Tibial nerve (tissue), 3 donors: ENCODE measurements around the gene DDIT3.

ENCODE experiments used
- POLR2A ChIP-seq, 2 donors: fragments of 450-650 bp; IDR thresholded peaks; one replicate each; pipeline ENCODE4 v1.6.1; 2017; ENCODE audit warnings: antibody characterized with exemption in 2 of 2, mild to moderate bottlenecking in 2 of 2, moderate library complexity in 2 of 2
- TF ChIP-seq, protein P1 (sequence below), 5 experiments: fragments of 200-600 bp in 3 of 5; fragments of 450-650 bp in 2 of 5; sonication (generic) in 3 of 5; IDR thresholded peaks; one replicate each; pipeline ENCODE4 v1.5.1; 2016 to 2019; ENCODE audit warnings: antibody characterized with exemption in 5 of 5, mild to moderate bottlenecking in 3 of 5, moderate library complexity in 2 of 5

GRCh38 chr12:57513266-57513665 is 7.0 kb downstream of the DDIT3 start:
- TF ChIP-seq, protein P1, sequence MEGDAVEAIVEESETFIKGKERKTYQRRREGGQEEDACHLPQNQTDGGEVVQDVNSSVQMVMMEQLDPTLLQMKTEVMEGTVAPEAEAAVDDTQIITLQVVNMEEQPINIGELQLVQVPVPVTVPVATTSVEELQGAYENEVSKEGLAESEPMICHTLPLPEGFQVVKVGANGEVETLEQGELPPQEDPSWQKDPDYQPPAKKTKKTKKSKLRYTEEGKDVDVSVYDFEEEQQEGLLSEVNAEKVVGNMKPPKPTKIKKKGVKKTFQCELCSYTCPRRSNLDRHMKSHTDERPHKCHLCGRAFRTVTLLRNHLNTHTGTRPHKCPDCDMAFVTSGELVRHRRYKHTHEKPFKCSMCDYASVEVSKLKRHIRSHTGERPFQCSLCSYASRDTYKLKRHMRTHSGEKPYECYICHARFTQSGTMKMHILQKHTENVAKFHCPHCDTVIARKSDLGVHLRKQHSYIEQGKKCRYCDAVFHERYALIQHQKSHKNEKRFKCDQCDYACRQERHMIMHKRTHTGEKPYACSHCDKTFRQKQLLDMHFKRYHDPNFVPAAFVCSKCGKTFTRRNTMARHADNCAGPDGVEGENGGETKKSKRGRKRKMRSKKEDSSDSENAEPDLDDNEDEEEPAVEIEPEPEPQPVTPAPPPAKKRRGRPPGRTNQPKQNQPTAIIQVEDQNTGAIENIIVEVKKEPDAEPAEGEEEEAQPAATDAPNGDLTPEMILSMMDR (IDR thresholded peaks at IDR 0.05) = no peak
- no peak for TF ChIP-seq POLR2A (IDR thresholded peaks at IDR 0.05)
